HG02840 (cell line): Measurements from ENCODE around the gene TCF7L2.
"Not testable (repeated sequence)": the region's sequence is repeated elsewhere in the genome, so short reads cannot be mapped to it uniquely, and the experiment has no call there.

Experiments used
- ATAC-seq: cut with Tn5 transposase; IDR thresholded peaks from one replicate; pipeline ENCODE4 v1.9.1; 2021; ENCODE audit warnings: mild to moderate bottlenecking, moderate library complexity, moderate number of reproducible peaks; ENCODE audit not compliant: unreplicated experiment, low FRiP score

The TCF7L2 gene

GRCh38 chr10:113086282-113086681 lies 136.2 kb downstream of the TCF7L2 start:
- ATAC-seq = no peak

DNA sequence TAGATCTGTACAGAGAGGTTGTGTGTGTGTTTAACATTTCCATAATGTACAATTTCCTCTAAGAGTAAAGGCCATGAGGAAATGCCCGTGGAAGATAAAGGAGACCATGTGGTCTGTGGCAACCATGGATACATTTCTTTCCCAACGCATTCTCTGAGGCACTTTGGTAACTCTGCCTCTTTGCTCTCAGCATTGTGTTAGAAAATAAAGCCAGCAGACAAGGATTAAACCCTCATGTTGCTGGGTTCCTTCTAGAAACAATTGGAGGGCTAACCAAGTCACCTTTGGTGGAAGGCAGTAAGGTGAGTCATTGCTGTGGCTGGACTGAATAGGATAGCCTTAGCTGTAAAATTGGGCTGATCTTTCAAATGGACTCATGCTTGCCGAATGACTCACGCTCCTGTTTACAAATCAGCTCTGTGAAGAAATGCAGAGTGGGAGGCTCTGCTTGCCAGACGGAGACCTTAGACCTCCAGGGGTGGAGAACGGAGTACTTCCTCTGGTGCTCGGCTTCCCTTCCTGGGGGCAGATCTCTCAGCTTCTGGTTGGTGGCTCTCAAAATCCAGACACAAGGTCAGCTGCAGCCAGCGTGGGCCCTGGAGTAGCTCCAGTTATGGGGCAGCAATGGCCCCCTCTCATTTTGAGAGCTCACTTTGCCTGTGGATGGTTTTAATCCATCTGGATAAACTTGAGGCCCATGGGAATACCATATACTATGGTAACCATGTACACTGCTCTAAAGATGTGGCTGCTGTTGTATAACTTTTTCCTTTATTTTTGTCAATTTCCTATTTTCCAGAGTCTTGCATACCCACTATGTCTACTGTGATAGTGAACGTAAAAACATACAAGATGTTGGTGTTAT lies 137.3 kb downstream of the TCF7L2 start:
- no peak for ATAC-seq

GRCh38 chr10:113088194-113088593 lies 138.1 kb downstream of the TCF7L2 start:
- ATAC-seq = no peak

DNA sequence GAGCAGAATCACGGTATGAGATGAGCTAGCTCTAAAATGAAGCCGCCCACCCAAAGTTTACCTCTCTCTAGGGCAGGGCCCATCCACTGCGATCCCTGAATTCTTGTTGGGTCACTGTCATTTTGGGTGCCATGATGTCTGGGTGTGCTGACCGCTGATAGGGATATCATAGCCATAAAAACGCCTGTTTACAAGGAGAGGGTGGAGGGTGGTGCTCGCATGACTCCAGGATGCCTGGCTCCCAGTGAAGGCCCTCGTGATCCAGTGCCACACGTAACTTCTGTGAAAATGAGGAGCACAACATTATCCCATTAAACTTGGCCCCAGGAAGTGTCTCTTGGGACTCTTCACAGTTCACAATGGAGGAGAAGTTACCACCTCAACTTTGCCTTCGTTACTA lies 139.5 kb downstream of the TCF7L2 start:
- no peak for ATAC-seq

DNA sequence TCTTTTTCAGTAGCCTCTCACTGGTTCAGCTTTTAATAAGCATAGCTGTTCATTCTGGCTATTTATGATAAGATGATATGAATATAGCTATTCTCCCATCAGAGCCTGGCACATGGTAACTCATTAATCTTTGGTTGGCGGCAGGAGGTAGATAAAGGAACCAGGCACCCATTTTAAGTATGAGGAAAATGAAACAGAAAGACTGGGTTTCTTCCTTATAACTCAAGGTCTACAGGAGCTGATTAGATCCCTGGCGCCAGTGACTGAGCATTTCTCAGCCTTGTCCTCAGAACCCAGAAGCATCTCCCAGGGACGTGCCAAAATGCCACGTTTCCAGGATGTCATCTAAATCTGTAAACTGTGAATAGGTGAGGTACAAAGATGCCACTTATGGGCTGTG lies 141.9 kb downstream of the TCF7L2 start:
- no peak for ATAC-seq

DNA sequence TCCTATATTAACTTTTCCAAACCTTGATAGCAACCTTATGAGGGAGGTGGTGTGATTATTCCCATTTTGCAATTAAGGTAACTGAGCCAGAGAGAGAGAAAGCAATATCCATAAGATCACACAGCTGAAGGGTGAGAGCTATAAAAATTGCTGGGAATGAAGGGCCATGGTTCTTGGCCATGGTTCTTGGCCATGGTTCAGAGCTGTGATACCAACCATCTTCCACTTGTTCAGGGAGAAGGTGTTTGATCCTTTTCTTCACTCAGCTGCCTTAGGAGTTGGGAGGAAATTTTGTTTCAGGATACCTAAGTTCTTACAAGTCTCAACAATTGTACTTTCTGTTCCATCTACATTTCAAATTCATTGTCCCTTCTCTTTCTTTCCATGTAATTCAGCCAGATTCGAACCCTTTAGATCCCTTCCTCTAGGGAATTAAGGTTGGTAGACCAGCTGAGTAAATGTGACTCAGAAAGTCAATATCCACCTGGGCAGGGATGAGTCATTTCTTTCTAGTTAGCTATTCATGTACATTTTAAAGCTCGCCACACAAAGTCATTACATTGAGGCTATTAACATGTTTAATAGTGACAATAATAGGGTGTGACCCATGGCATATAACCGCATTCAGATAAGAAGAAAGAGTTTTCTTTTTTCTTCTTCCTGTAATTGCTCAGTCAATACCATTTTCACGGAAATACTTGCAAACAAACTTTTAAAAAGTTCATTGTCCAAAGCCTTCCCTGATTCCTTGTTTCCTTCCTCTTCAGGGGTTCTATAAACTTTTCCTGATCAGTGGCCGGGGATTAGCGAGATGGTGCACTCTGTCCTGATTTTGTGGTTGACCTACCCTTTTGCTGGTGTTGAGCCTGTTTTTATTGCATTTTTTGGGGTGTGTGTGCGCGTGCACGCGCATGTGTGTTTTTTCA lies 143.4 kb downstream of the TCF7L2 start:
- no peak for ATAC-seq

DNA sequence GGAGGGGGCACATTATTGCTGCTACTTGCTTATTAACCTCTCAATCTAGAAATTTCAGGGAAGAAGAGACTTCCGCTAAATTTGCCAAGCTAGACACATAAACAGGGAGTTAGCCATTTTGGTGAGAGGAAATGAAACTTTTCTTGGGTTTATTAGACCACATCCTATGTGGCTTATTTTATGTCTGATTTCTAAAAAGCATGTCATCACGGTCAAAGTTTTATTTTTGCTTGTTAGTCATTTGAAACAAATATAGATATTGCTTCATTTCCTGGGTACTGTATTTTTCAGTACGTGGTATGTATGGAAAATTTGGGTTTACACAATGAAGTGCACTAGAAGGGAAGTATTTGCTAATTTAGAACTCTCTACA lies 144.1 kb downstream of the TCF7L2 start:
- no peak for ATAC-seq

- ATAC-seq = no peak
Measured at GRCh38 chr10:113095419-113096127, 145.5 kb downstream of the TCF7L2 start.

- ATAC-seq = no peak
Measured at GRCh38 chr10:113096128-113096996, 146.3 kb downstream of the TCF7L2 start.

- no peak for ATAC-seq
Measured at GRCh38 chr10:113097036-113097435, 147.0 kb downstream of the TCF7L2 start.

DNA sequence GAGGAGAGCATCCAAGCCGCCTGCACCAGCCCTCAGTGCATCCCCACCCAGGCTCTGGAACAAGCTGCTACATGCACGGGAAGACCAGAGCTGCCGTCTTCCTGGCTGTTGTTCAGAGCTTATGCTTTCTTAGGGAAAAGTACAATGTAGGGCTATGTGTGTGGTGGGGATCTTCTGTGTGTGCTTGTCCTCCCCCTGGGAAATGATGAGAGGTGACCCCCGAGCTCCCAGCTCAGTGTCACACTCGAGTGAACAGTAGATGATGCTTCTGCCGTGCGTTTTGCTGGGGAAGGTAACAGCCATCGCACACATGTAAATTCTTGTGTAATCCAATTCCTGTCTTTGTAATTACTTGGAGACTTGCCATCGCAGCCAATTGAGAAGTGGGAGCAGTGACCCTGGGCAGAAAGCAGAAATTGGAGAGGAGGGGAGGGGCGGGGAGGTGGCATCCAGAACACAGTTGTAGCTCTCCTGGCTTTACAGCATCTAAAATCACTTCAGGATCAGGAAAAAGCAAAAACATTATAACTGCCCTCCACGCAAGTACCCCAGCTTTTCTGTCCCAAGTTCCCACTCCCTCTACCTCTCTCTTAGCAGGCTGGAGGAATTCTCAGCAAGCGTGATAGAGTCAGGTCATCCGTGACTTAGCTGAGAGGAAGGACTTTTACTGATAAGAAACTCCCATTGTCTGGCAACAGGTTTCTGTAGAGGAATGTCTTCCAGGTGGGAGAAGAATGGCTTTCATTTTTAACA lies 149.6 kb downstream of the TCF7L2 start:
- ATAC-seq = no peak

DNA sequence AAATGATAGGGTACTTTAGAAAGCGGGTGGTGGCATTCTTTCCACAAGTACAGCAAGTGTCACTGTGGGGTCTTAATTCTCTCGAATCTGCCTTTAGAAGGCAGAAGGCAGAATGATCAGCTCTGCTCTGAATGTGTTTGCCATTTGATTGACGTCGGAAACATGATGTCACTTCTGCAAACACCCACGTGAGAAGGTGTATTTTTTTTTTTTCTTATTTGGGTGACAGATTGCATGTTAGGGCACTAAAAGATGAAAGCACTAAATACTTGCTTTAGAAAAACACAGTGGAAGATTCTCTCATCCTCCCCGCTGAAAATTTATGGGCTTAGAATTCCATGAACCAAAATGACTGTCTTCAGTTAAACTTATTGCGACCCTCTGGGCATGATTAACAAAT lies 150.2 kb downstream of the TCF7L2 start:
- no peak for ATAC-seq

DNA sequence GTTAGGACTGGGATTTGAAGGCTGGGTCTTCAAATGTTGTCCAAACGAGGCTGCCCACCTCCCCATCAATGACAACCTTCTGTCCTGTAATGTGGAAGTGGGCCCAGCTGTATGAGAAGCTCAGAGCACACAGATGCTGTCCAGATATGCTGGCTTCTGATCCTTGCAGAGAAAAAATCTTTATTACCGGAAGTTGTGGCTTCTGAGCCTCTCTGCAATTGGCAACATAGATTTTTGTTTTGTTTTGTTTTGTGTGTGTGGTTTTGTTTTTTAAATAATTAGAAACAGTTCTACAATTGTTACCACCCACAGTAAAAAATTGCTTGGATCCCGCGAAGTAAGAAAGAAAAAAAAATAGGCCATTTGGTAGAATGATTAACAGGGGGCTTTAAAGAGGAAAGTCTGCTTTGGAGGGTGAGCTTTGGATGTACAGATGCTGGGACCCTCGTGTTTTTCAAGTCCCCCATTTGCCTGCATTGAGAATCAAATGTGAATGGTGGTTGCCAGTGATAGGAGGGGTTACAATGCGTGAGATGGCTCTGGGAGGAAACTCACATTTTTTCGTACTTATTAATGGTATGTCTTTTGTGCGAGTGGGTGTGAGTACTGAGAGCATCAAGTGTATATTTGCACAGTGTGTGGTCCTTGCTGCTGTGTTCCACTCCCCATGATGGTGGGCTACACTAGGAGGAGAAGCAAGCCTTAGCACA lies 153.2 kb downstream of the TCF7L2 start:
- ATAC-seq = no peak

DNA sequence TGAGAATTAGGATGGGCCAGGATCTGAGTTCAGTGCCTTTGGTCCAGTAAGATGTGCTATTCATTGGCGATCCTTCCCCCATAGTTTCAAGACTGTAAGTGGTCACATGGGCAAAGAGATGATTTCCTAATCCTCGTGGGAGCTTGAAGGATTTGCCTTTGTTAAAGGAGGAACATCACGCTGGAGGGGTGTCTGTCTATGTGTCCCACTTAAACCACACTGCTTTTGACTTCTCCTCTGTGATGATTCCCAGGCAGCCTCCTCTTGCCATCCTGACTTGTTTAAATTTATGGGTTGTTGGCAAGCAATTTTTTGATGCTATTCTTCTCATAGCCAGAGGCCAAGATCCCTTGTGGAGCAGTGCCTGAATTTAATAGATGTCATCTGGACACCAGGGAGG lies 154.0 kb downstream of the TCF7L2 start:
- no peak for ATAC-seq

- ATAC-seq = no peak
Measured at GRCh38 chr10:113108194-113108835, 158.3 kb downstream of the TCF7L2 start.

DNA sequence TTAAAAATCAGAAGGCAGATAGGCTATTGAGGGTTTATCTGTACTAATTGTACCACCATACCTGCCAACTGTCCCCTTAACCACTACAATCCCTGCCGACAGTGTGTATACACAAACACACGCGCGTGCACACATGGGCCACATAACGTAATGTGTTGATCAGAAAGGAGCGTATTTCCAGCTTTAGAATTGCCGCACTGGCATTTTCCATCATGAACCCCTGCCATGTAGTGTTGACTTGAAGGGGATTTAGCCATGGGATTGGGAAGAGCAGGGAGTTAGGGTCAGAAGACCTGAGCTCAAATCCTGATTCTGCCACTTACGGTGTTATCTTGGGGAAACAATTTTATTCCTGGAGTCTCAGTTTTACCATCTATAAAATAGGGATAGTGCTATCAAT lies 158.9 kb downstream of the TCF7L2 start:
- ATAC-seq = no peak

DNA sequence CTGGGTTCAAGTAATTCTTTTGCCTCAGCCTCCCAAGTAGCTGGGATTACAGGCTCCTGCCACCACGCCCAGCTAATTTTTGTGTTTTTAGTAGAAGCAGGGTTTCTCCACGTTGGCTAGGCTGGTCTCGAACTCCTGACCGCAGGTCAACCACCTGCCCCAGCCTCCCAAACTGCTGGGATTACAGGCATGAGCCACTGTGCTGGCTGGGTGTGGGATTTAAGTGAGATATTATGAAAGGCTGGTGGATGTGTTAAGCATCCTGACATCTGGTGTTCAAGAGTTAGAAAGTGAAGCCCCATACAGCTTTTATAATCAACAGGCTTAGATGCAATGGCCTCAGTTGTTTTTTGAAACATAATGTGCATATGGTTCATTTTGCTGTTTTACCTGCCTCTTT lies 159.4 kb downstream of the TCF7L2 start:
- ATAC-seq = not testable (repeated sequence)

GRCh38 chr10:113111260-113111659 lies 161.2 kb downstream of the TCF7L2 start:
- no peak for ATAC-seq
